Measurements from ENCODE around the gene TMEM132A.

GRCh38 chr11:60929764-60930163 lies 5.5 kb downstream of the TMEM132A start:
- no peak for TF ChIP-seq RAD21 (IDR thresholded peaks at IDR 0.05; ENCODE audit: insufficient read depth, low read depth, low read length)
- no peak for TF ChIP-seq ZBTB40 (IDR thresholded peaks at IDR 0.05; ENCODE audit: borderline replicate concordance)
- TF ChIP-seq TAF1 (IDR thresholded peaks at IDR 0.05; ENCODE audit: borderline replicate concordance, low read depth, low read length): no peak
- TF ChIP-seq CTCF (IDR thresholded peaks at IDR 0.05 in 2 of 3, conservative IDR thresholded peaks at IDR 0.05 in 1 of 3; ENCODE audit: control insufficient read depth in 2 of 3, extremely low read depth in 1 of 3, insufficient read depth in 1 of 3, low read depth in 3 of 3, low read length in 3 of 3): no peak
- TF ChIP-seq ZNF274 (IDR thresholded peaks at IDR 0.05; ENCODE audit: insufficient read depth, insufficient read length): no peak
- TF ChIP-seq EZH2 (IDR thresholded peaks at IDR 0.05; ENCODE audit: borderline replicate concordance, control insufficient read depth, low read depth, low read length): no peak
- TF ChIP-seq KDM1A (IDR thresholded peaks at IDR 0.05; ENCODE audit: borderline replicate concordance): no peak
- TF ChIP-seq KAT2A (conservative IDR thresholded peaks at IDR 0.05; ENCODE audit: control insufficient read depth, low read depth, low read length): no peak
